ENCODE measurements around the gene ASB1.

ASB1 gene

GRCh38 chr2:238426568-238427434, at the start of gene ASB1 (continued):
- TF ChIP-seq, protein P1, sequence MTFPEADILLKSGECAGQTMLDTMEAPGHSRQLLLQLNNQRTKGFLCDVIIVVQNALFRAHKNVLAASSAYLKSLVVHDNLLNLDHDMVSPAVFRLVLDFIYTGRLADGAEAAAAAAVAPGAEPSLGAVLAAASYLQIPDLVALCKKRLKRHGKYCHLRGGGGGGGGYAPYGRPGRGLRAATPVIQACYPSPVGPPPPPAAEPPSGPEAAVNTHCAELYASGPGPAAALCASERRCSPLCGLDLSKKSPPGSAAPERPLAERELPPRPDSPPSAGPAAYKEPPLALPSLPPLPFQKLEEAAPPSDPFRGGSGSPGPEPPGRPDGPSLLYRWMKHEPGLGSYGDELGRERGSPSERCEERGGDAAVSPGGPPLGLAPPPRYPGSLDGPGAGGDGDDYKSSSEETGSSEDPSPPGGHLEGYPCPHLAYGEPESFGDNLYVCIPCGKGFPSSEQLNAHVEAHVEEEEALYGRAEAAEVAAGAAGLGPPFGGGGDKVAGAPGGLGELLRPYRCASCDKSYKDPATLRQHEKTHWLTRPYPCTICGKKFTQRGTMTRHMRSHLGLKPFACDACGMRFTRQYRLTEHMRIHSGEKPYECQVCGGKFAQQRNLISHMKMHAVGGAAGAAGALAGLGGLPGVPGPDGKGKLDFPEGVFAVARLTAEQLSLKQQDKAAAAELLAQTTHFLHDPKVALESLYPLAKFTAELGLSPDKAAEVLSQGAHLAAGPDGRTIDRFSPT (tag by site-specific recombination; IDR thresholded peaks at IDR 0.05) = no peak
- TF ChIP-seq ZNF239 (tag by site-specific recombination; IDR thresholded peaks at IDR 0.05) = no peak
- TF ChIP-seq TCF7L2 (IDR thresholded peaks at IDR 0.05; ENCODE audit: borderline replicate concordance, low read depth, low read length) = no peak
- TF ChIP-seq ZNF561 (tag by site-specific recombination; IDR thresholded peaks at IDR 0.05; ENCODE audit: borderline replicate concordance) = peak; percentile 65; the same call in 1 of the 2 replicates
- no peak for TF ChIP-seq HOXC10 (CRISPR knock-in tag; IDR thresholded peaks at IDR 0.05)
- peak; percentile 67 for TF ChIP-seq SP2 (tag by site-specific recombination; IDR thresholded peaks at IDR 0.05)
- TF ChIP-seq ZNF26 (tag by site-specific recombination; IDR thresholded peaks at IDR 0.05) = no peak
- TF ChIP-seq ZNF530 (tag by site-specific recombination; IDR thresholded peaks at IDR 0.05; ENCODE audit: low read depth) = no peak
- no peak for TF ChIP-seq KLF16 (tag by site-specific recombination; IDR thresholded peaks at IDR 0.05)
- TF ChIP-seq ZNF76 (tag by site-specific recombination; IDR thresholded peaks at IDR 0.05; ENCODE audit: borderline replicate concordance, low read depth) = peak; percentile 26; the same call in 1 of the 2 replicates
- TF ChIP-seq, protein P2, sequence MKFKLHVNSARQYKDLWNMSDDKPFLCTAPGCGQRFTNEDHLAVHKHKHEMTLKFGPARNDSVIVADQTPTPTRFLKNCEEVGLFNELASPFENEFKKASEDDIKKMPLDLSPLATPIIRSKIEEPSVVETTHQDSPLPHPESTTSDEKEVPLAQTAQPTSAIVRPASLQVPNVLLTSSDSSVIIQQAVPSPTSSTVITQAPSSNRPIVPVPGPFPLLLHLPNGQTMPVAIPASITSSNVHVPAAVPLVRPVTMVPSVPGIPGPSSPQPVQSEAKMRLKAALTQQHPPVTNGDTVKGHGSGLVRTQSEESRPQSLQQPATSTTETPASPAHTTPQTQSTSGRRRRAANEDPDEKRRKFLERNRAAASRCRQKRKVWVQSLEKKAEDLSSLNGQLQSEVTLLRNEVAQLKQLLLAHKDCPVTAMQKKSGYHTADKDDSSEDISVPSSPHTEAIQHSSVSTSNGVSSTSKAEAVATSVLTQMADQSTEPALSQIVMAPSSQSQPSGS (tag by site-specific recombination; IDR thresholded peaks at IDR 0.05; ENCODE audit: low read depth) = no peak
- no peak for TF ChIP-seq ZBTB10 (tag by site-specific recombination; IDR thresholded peaks at IDR 0.05)
- TF ChIP-seq ZBTB44 (tag by site-specific recombination; IDR thresholded peaks at IDR 0.05) = no peak
- TF ChIP-seq ZNF785 (tag by site-specific recombination; IDR thresholded peaks at IDR 0.05) = no peak
- 0 out of 2 replicates have a peak, but pooled peaks have one; percentile 23 for TF ChIP-seq ZNF660 (tag by site-specific recombination; IDR thresholded peaks at IDR 0.05)
- peak; percentile 90 for TF ChIP-seq ZBTB11 (tag by site-specific recombination; conservative IDR thresholded peaks at IDR 0.05; ENCODE audit: low read depth)
- TF ChIP-seq ZBTB20 (tag by site-specific recombination; IDR thresholded peaks at IDR 0.05) = peak; percentile 85
- TF ChIP-seq ZNF362 (tag by site-specific recombination; IDR thresholded peaks at IDR 0.05) = no peak
- TF ChIP-seq ZNF510 (tag by site-specific recombination; IDR thresholded peaks at IDR 0.05; ENCODE audit: insufficient replicate concordance) = no peak
- TF ChIP-seq ZNF10 (tag by site-specific recombination; IDR thresholded peaks at IDR 0.05) = no peak
- no peak for TF ChIP-seq ZNF37A (tag by site-specific recombination; IDR thresholded peaks at IDR 0.05)
- TF ChIP-seq ZNF776 (tag by site-specific recombination; IDR thresholded peaks at IDR 0.05; ENCODE audit: borderline replicate concordance) = no peak
- no peak for TF ChIP-seq ZNF211 (tag by site-specific recombination; IDR thresholded peaks at IDR 0.05; ENCODE audit: low read depth)

Measured in HEK293 (cell line).